Suprapubic skin (tissue), 4 donors: ENCODE data around the gene VWF. TPM values are rescaled to one million over a fixed set of nuclear protein-coding genes. Genes with fewer than 3 reads are reported as not detected.
A peak's percentile ranks its signal among the peaks of the same experiment; 100 is the strongest.

Experiments used
- DNase-seq, 2 donors: peaks; one replicate each; pipeline ENCODE4 v3.0.0-alpha.2; 2019; ENCODE audit warnings: low spot score in 2 of 2
- H3K27ac ChIP-seq: fragments of 200-600 bp; sonication (generic); one replicate; pipeline ENCODE4 v1.5.1; 2019
- H3K27me3 ChIP-seq: fragments of 200-600 bp; sonication (generic); one replicate; pipeline ENCODE4 v1.5.1; 2019
- H3K36me3 ChIP-seq: fragments of 200-600 bp; sonication (generic); one replicate; pipeline ENCODE4 v1.5.1; 2019
- H3K4me1 ChIP-seq: fragments of 200-600 bp; sonication (generic); one replicate; pipeline ENCODE4 v1.5.1; 2019
- H3K4me3 ChIP-seq: fragments of 200-600 bp; sonication (generic); one replicate; pipeline ENCODE4 v1.5.1; 2019; ENCODE audit warnings: mild to moderate bottlenecking
- H3K9me3 ChIP-seq: fragments of 200-600 bp; sonication (generic); one replicate; pipeline ENCODE4 v1.5.1; 2019
- EP300 ChIP-seq: sonication (generic); formaldehyde crosslinking; IDR thresholded peaks from one replicate; pipeline ENCODE4 v1.6.1; 2017; ENCODE audit warnings: antibody characterized with exemption
- POLR2A ChIP-seq, 2 donors: fragments of 450-650 bp; IDR thresholded peaks; one replicate each; pipeline ENCODE4 v1.6.1; 2017; ENCODE audit warnings: antibody characterized with exemption in 2 of 2, mild to moderate bottlenecking in 2 of 2, moderate library complexity in 2 of 2
- POLR2AphosphoS5 ChIP-seq, 3 donors: sonication (generic); formaldehyde crosslinking; IDR thresholded peaks; one replicate each; pipeline ENCODE4 v1.6.1; 2017; ENCODE audit warnings: antibody characterized with exemption in 3 of 3
- WGBS: methylation state at CpG from one replicate; pipeline ENCODE4 v1.1.5; 2018; 5-methylcytosine and 5-hydroxymethylcytosine counted together
- total RNA-seq, 4 donors: library from RNA; depleted of rRNA; stranded (reverse); fragments of >200 nt; gene quantifications; one replicate each; pipeline ENCODE4 v1.1.0, GENCODE V29; 2016
- TF ChIP-seq, protein P1 (sequence below), 2 donors: fragments of 200-600 bp in 1 of 2; fragments of 450-650 bp in 1 of 2; sonication (generic) in 1 of 2; IDR thresholded peaks; one replicate each; pipeline ENCODE4 v1.5.1; 2016 to 2019; ENCODE audit warnings: antibody characterized with exemption in 2 of 2, mild to moderate bottlenecking in 1 of 2, moderate library complexity in 1 of 2

VWF gene
- total RNA-seq, 4 donors from 2014 or later: 35.5 to 91.7 (median 61.7) TPM

- DNase-seq: no peak
- H3K4me1 ChIP-seq: no peaks in the 10 kb centered on the region
- no peak overlapping the region for H3K4me3 ChIP-seq
- TF ChIP-seq, protein P1, sequence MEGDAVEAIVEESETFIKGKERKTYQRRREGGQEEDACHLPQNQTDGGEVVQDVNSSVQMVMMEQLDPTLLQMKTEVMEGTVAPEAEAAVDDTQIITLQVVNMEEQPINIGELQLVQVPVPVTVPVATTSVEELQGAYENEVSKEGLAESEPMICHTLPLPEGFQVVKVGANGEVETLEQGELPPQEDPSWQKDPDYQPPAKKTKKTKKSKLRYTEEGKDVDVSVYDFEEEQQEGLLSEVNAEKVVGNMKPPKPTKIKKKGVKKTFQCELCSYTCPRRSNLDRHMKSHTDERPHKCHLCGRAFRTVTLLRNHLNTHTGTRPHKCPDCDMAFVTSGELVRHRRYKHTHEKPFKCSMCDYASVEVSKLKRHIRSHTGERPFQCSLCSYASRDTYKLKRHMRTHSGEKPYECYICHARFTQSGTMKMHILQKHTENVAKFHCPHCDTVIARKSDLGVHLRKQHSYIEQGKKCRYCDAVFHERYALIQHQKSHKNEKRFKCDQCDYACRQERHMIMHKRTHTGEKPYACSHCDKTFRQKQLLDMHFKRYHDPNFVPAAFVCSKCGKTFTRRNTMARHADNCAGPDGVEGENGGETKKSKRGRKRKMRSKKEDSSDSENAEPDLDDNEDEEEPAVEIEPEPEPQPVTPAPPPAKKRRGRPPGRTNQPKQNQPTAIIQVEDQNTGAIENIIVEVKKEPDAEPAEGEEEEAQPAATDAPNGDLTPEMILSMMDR (IDR thresholded peaks at IDR 0.05): no peak
- TF ChIP-seq EP300 (no peak), POLR2AphosphoS5 (IDR thresholded peaks at IDR 0.05) (no peak), POLR2A (IDR thresholded peaks at IDR 0.05) (no peak)
- no peaks in the 10 kb centered on the region for H3K27me3 ChIP-seq
- H3K36me3 ChIP-seq: no peaks in the 10 kb centered on the region
- 78% methylated on average over 3 of the region's 3 CpGs for WGBS
- no peak overlapping the region for H3K27ac ChIP-seq
- H3K9me3 ChIP-seq: no peaks in the 10 kb centered on the region
These were observed 134.8 kb downstream of the VWF start for GRCh38 chr12:5989621-5990020.

GRCh38 chr12:5988659-5989116 is 135.8 kb downstream of the VWF start:
- peak in 1 of 2 donors; percentile 80 for DNase-seq
- WGBS: 2% methylated on average over 10 of the region's 10 CpGs

DNA sequence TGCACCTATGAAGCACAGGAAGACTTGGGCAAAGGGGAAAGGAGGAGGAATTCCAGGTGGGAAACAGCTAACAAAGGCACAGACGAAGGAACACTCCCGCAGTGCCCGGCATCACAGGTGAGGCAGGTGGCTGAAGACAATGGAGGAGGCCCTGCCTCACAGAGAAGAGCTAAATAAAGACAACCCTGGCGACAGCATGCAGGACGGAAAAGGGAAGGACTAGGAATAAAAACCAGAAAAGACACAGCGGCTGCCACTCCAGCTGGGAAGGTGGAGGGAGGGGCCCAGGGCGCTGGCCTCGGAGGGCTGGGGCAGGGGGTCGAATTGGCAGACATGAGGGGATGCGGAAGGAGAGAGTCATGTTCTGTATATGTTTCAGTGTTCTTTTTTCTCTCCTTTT is 136.4 kb downstream of the VWF start:
- no peaks in the 10 kb centered on the region for H3K4me1 ChIP-seq
- H3K27me3 ChIP-seq: no peaks in the 10 kb centered on the region
- no peak for DNase-seq
- no peak overlapping the region for H3K27ac ChIP-seq
- TF ChIP-seq, protein P1 (IDR thresholded peaks at IDR 0.05): no peak
- TF ChIP-seq POLR2A (IDR thresholded peaks at IDR 0.05): no peak
- no peak for TF ChIP-seq EP300
- TF ChIP-seq POLR2AphosphoS5 (IDR thresholded peaks at IDR 0.05): no peak
- no peaks in the 10 kb centered on the region for H3K36me3 ChIP-seq
- no peaks in the 10 kb centered on the region for H3K9me3 ChIP-seq
- no peak overlapping the region for H3K4me3 ChIP-seq
- WGBS: 72% methylated on average over 10 of the region's 10 CpGs

More at GRCh38 chr12:5988659-5989116, 135.8 kb downstream of the VWF start:
- no peak overlapping the region for H3K27ac ChIP-seq
- no peaks in the 10 kb centered on the region for H3K27me3 ChIP-seq
- H3K36me3 ChIP-seq: no peaks in the 10 kb centered on the region
- H3K4me1 ChIP-seq: no peaks in the 10 kb centered on the region
- no peaks in the 10 kb centered on the region for H3K9me3 ChIP-seq
- TF ChIP-seq POLR2AphosphoS5 (IDR thresholded peaks at IDR 0.05) (no peak), POLR2A (IDR thresholded peaks at IDR 0.05) (no peak), EP300 (no peak)
- TF ChIP-seq, protein P1 (IDR thresholded peaks at IDR 0.05): peak; percentile 72 to 95
- H3K4me3 ChIP-seq: no peak overlapping the region

DNA sequence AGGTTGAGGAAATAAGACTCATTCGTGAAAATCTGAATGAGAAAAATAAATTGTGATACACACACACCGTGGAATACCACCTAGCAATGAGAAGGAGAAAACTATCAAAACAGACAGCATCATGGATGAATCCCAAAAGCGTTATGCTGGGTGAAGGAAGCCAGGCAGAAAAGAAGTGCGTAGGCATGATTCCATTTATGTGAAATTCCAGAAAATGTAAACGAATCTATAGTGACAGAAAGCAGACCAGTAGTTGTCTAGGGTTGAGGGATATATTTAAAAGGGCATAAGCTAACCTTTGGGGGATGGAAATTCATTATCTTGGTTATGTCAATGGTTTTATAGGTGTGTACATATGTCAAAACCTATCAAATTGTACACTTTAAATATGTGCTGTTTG is 136.9 kb downstream of the VWF start:
- H3K4me1 ChIP-seq: no peaks in the 10 kb centered on the region
- no peaks in the 10 kb centered on the region for H3K36me3 ChIP-seq
- no peak for DNase-seq
- H3K4me3 ChIP-seq: no peak overlapping the region
- H3K27ac ChIP-seq: no peak overlapping the region
- no peaks in the 10 kb centered on the region for H3K9me3 ChIP-seq
- WGBS: 88% methylated on average over 5 of the region's 5 CpGs
- no peaks in the 10 kb centered on the region for H3K27me3 ChIP-seq
- TF ChIP-seq POLR2AphosphoS5 (IDR thresholded peaks at IDR 0.05): no peak
- no peak for TF ChIP-seq POLR2A (IDR thresholded peaks at IDR 0.05)
- no peak for TF ChIP-seq EP300
- TF ChIP-seq, protein P1 (IDR thresholded peaks at IDR 0.05): no peak

DNA sequence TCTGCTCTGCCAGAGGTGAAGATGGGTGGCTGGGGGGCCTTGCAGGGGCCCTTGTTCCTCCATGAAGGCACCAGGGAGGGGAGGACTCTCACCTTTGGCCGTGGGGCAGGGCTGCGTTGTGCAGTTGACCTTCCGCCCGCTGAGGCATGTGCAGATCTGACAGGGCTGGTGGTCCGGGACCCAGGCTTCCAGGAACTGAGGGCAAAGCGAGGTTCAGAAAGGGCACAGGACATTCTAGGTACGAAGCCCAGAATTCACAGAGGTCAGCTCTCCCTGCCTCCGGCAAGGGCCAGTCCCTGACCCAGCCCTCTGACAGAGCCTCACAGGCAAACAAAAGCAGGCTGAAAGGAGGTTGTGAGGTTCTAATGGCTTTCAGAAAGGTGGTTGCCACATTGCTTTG is 139.0 kb downstream of the VWF start:
- Histone ChIP-seq H3K9me3 (no peaks in the 10 kb centered on the region), H3K36me3 (no peaks in the 10 kb centered on the region), H3K4me3 (no peak overlapping the region), H3K27ac (no peak overlapping the region), H3K4me1 (no peaks in the 10 kb centered on the region), H3K27me3 (no peaks in the 10 kb centered on the region)
- no peak for TF ChIP-seq POLR2A (IDR thresholded peaks at IDR 0.05)
- TF ChIP-seq EP300: no peak
- no peak for TF ChIP-seq POLR2AphosphoS5 (IDR thresholded peaks at IDR 0.05)
- TF ChIP-seq, protein P1 (IDR thresholded peaks at IDR 0.05): no peak
- 89% methylated on average over 6 of the region's 8 CpGs for WGBS
- DNase-seq: no peak
